Retinal pigment epithelial cell (primary cell): Measurements from ENCODE around the gene CS.

Source experiments
- DNase-seq: peaks from one replicate; pipeline ENCODE4 v3.0.0-alpha.2; 2010; ENCODE audit warnings: low read depth
- H3K4me3 ChIP-seq: 2 replicates; pipeline ENCODE4 v1.5.1; 2011; ENCODE audit warnings: mild to moderate bottlenecking, low read length, control low read depth, moderate library complexity
- TF ChIP-seq, protein P1 (sequence below): conservative IDR thresholded peaks from 2 replicates; pipeline ENCODE4 v1.5.1; 2011; ENCODE audit warnings: low read depth, low read length, control low read depth, inconsistent platforms

CS gene

DNA sequence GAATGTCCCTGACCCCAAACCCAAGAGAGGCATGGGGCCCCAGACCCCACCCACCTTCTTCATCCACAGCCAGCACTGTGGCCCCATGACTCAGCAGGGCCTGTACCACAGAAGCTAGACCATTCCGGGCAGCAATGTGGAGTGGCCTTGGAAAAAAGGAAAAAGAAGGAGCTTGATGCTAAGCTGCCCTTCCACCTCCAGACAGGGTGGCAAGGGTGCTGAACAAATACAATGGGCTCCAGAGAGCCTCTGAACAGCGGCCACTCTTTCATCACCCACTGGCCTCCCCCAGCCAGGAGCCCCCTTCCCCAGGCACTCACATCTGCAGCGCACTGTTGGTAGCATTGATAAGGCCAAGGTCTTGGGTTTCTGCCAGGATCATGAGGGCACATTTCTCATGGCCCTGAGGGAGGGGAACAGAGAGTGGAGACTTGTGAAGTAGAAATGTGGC, 56.4 kb downstream of the CS start:
- TF ChIP-seq, protein P1, sequence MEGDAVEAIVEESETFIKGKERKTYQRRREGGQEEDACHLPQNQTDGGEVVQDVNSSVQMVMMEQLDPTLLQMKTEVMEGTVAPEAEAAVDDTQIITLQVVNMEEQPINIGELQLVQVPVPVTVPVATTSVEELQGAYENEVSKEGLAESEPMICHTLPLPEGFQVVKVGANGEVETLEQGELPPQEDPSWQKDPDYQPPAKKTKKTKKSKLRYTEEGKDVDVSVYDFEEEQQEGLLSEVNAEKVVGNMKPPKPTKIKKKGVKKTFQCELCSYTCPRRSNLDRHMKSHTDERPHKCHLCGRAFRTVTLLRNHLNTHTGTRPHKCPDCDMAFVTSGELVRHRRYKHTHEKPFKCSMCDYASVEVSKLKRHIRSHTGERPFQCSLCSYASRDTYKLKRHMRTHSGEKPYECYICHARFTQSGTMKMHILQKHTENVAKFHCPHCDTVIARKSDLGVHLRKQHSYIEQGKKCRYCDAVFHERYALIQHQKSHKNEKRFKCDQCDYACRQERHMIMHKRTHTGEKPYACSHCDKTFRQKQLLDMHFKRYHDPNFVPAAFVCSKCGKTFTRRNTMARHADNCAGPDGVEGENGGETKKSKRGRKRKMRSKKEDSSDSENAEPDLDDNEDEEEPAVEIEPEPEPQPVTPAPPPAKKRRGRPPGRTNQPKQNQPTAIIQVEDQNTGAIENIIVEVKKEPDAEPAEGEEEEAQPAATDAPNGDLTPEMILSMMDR = no peak
- no peak for DNase-seq
- no peak overlapping the region for H3K4me3 ChIP-seq

DNA sequence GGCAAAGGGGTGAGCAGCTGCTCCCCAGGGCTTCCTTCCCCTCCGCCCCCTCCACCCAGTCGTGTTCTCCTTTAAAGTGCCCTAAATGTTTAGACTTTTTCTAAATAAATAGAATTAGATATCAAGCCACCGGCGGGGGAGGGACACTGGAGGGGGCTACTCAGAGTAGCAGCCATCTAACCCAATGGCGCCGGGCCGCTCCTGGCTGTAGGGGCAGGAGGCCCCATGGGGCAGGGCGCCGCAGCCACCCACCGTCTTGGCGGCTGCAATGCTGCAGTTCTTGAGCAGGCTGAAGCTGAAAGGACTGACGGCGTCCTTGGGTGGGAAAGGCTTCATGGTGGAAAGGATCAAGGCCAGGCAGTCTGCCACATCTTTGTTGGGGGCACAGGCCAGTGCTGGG, 57.1 kb downstream of the CS start:
- TF ChIP-seq, protein P1 = no peak
- no peak for DNase-seq

DNA sequence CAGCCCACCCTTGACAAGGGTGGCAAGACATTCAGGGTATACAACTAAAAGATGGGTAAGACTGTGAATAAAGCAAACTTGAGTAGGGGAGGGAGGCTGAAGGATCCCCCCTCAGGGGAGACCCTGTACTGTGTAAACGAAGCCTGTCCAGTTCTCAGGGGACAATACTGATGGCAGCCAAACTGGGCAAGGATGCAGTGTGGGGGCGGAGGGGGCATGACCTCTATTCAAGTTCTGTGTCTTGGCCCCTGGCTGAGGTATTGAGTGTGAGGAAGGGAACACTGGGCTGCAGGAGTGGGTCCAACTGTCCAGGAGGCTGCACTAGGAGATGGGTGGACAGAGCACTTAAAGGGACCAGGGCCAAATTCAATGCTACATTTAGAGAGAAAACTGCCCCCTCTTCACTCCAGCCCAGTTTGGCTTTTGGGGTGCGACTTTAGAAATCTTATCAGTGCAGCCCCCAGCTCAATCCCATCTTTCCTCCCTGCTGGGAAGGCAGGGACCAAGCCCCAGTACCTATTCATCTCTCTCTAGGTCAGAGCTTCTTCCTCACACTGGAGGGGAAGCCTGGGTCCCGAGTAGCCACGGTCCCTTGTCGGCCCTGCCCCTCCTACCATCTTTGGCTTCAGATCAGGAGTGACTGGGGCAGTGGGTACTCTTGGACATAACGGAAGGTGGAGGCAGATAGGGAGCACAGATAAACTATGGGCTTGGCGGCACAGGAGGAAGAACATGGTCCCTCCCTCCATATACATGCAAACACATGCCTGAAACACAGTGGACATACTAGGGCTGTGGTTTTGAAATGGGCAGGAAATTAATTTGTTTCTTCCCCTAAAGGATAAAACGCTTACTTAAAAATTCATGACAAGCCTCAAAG, 58.5 kb downstream of the CS start:
- TF ChIP-seq, protein P1 = no peak
- no peak overlapping the region for H3K4me3 ChIP-seq
- DNase-seq = no peak

More for the DNA sequence above, 57.1 kb downstream of the CS start:
- no peak overlapping the region for H3K4me3 ChIP-seq

DNA sequence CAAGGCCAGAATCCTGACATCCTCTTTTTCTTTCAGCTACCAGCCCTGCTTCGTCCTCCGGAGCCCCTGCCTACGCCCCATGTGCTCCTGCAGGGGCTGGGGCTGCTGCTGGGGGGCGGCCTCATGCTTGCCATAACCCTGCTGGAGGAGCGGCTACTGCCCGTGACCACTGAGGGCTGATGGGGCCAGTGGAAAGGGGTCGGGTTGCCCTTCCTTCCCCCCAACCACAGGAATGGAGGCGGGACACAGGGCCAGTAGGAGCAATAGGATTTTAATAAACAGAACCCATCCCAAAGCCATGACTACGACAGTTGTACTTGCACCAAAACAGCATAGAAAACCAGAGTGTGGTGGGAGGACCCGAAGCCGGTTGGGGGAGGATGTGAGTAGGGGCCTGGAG, 62.6 kb downstream of the CS start:
- DNase-seq = no peak
- TF ChIP-seq, protein P1 = no peak
- no peak overlapping the region for H3K4me3 ChIP-seq

DNA sequence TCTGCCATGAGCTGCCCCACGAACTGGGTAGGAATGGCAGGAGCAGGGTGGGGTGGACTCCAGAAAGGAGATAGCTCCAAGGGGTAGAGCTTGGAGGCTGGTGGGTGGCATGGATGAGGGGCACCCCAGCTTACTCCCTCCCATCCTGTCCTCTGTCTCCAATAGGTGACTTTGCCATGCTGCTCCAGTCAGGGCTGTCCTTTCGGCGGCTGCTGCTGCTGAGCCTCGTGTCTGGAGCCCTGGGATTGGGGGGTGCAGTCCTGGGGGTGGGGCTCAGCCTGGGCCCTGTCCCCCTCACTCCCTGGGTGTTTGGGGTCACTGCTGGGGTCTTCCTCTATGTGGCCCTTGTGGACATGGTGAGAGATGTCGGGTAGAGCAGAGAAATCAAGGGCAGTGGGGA, 63.1 kb downstream of the CS start:
- H3K4me3 ChIP-seq = no peak overlapping the region
- DNase-seq = no peak
- TF ChIP-seq, protein P1 = no peak

DNA sequence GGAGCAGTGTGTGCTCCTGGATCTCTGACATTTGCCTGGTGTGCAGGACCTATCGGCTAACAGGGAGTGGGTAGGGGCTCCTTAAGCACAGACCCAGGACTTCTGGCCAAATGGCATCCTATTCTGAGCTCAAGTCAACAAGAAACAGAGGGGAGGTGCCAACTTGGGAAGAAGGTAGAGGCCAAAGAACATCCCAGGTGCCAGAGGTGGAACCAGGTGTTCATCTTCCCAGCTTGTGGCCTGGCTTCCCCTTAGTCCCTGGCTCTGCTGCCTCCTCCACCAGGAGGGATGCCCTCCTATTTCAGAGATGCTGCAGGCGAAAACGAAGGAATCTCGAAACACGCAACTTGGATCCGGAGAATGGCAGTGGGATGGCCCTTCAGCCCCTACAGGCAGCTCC, 64.0 kb downstream of the CS start:
- TF ChIP-seq, protein P1 = no peak
- no peak for DNase-seq
- no peak overlapping the region for H3K4me3 ChIP-seq

DNA sequence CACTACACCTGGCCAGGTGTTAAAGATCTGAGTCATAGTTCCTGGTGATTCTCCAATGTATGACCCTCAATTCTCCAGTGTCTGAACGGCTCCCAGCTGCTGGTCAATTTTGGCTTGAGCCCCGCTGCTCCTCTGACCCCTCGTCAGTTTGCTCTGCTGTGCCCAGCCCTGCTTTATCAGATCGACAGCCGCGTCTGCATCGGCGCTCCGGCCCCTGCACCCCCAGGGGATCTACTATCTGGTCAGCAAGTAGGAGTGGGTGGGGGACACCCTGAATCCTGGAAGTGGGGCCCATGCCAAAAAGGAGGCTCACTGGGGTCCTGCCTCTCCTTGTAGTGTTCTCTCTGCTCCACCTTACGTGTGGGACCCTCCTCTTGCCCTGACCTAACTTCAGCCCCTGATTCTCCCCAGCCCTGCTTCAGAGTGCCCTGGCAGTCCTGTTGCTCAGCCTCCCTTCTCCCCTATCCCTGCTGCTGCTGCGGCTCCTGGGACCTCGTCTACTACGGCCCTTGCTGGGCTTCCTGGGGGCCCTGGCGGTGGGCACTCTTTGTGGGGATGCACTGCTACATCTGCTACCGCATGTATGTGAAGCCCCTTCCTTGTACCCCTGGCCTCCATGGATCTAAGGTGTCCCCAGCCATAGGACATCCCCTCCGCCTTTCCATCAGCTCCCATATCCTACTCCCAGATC, 65.2 kb downstream of the CS start:
- no peak overlapping the region for H3K4me3 ChIP-seq
- TF ChIP-seq, protein P1 = no peak
- no peak for DNase-seq
